DND-41 (cell line): ENCODE measurements around the gene TMEM254.
"Not testable (repeated sequence)": the region's sequence is repeated elsewhere in the genome, so short reads cannot be mapped to it uniquely, and the experiment has no call there.

Source experiments
- ATAC-seq: fragments of 200-7000 bp; cut with Tn5 transposase; 3 replicates; pipeline ENCODE4 v1.9.1; 2021; ENCODE audit warnings: low read depth; ENCODE audit not compliant: insufficient read depth
- DNase-seq: peaks from one replicate; pipeline ENCODE4 v3.0.0-alpha.2; 2020
- H2AFZ ChIP-seq: 2 replicates; pipeline ENCODE4 v1.6.0; 2012; ENCODE audit warnings: low read depth, low read length
- H3K27ac ChIP-seq: 2 replicates; pipeline ENCODE4 v1.5.1; 2012; ENCODE audit warnings: low read length, inconsistent platforms
- H3K27me3 ChIP-seq: fragments of 200-600 bp; sonication (generic); 2 replicates; pipeline ENCODE4 v1.6.0; 2012; ENCODE audit warnings: low read length, mild to moderate bottlenecking, inconsistent platforms; ENCODE audit not compliant: insufficient read depth, poor library complexity
- H3K36me3 ChIP-seq: 2 replicates; pipeline ENCODE4 v1.5.1; 2012; ENCODE audit warnings: low read length, inconsistent platforms; ENCODE audit not compliant: insufficient read depth
- H3K4me1 ChIP-seq: 2 replicates; pipeline ENCODE4 v1.5.1; 2012; ENCODE audit warnings: mild to moderate bottlenecking, low read length; ENCODE audit not compliant: insufficient read depth
- H3K4me2 ChIP-seq: 2 replicates; pipeline ENCODE4 v1.6.0; 2012; ENCODE audit warnings: mild to moderate bottlenecking, moderate library complexity, low read length, inconsistent platforms; ENCODE audit not compliant: insufficient read depth
- H3K4me3 ChIP-seq, 2 experiments: fragments of 200-600 bp in 1 of 2; shearing (Covaris generic) in 1 of 2; 2 replicates each; pipeline ENCODE4 v1.5.1; 2012 to 2016; ENCODE audit warnings: inconsistent platforms in 2 of 2, low read length in 2 of 2, mild to moderate bottlenecking in 2 of 2, low read depth in 1 of 2, moderate library complexity in 1 of 2
- H3K79me2 ChIP-seq: 2 replicates; pipeline ENCODE4 v1.6.0; 2012; ENCODE audit warnings: low read length, inconsistent platforms; ENCODE audit not compliant: insufficient read depth
- H3K9ac ChIP-seq: 2 replicates; pipeline ENCODE4 v1.6.0; 2012; ENCODE audit warnings: low read depth, mild to moderate bottlenecking, inconsistent platforms, low read length, moderate library complexity
- H3K9me3 ChIP-seq: 2 replicates; pipeline ENCODE4 v1.5.1; 2012; ENCODE audit warnings: low read length, moderate library complexity, mild to moderate bottlenecking, inconsistent platforms; ENCODE audit not compliant: insufficient read depth, severe bottlenecking
- H4K20me1 ChIP-seq: 2 replicates; pipeline ENCODE4 v1.6.0; 2012; ENCODE audit warnings: low read length; ENCODE audit not compliant: insufficient read depth
- EZH2 ChIP-seq: IDR thresholded peaks from 3 replicates; pipeline ENCODE4 v1.6.1; 2012; ENCODE audit warnings: borderline replicate concordance, low read depth, mild to moderate bottlenecking, moderate library complexity, low read length, inconsistent platforms; ENCODE audit not compliant: severe bottlenecking
- TF ChIP-seq, protein P1 (sequence below): IDR thresholded peaks from 2 replicates; pipeline ENCODE4 v1.5.1; 2012; ENCODE audit warnings: borderline replicate concordance, low read length, moderate library complexity, mild to moderate bottlenecking; ENCODE audit not compliant: poor library complexity, severe bottlenecking; ENCODE audit errors: extremely low read depth

TMEM254 gene, protein sequence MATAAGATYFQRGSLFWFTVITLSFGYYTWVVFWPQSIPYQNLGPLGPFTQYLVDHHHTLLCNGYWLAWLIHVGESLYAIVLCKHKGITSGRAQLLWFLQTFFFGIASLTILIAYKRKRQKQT

DNA sequence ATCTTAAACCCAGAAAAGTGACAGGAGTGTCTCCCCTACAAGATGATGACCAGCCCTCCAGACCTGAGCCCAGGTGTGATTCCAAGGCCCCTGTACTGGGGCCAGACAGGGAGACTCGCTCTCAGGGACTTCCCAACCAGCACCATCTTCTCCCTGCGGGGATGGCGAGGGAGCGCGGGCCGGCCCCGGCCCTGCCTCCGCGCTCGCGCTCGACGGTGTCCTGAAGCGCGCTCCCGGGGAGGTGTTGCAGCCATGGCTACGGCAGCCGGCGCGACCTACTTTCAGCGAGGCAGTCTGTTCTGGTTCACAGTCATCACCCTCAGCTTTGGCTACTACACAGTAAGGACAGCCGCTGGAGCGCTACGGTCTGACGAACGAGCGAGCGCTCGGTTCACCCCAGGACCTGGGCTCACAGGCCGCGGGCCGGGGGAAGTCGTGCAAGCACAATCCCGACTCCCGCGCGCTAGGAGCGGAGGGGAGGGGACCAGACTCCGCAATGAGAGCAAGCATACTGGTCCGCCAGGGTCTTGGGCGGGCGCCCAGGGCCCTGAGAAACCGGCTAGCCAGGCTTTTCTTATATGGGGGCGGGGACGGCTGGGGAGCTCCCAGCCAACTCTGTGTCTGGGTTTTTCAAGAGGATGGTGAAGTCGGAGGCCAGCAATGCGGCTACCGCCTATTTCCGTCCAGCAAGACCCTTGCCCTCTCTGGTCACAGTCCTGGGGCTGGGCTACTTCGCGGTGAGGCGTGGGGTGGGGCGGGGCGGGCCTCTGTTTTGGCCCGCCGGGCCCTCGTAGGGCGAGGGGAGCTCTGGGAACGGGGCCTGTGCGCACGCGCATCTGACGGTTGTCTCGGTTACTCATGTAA, at the start of gene TMEM254:
TMEM254 (plus strand) TSS at position 218 of the 864 bp plus-strand sequence; CDS start at position 253, 35 bp downstream.
- peak within 1 kb of the TSS; percentile 89 for H3K9ac ChIP-seq
- peak within 1 kb of the TSS; percentile 87 for H2AFZ ChIP-seq
- peak; percentile 88 for ATAC-seq
- H3K4me1 ChIP-seq: peaks cover 20% of the 10 kb centered on the region
- H3K36me3 ChIP-seq: no peaks in the 10 kb centered on the region; the same call in 1 of the 2 replicates
- H3K27ac ChIP-seq: peak within 1 kb of the TSS; percentile 83
- H3K79me2 ChIP-seq: no peaks in the 10 kb centered on the region; the same call in 1 of the 2 replicates
- no peaks in the 10 kb centered on the region for H3K27me3 ChIP-seq
- peak; percentile 85 for DNase-seq
- H3K4me3 ChIP-seq: peak within 1 kb of the TSS; percentile 53 to 86
- H4K20me1 ChIP-seq: no peaks in the 10 kb centered on the region
- TF ChIP-seq, protein P1, sequence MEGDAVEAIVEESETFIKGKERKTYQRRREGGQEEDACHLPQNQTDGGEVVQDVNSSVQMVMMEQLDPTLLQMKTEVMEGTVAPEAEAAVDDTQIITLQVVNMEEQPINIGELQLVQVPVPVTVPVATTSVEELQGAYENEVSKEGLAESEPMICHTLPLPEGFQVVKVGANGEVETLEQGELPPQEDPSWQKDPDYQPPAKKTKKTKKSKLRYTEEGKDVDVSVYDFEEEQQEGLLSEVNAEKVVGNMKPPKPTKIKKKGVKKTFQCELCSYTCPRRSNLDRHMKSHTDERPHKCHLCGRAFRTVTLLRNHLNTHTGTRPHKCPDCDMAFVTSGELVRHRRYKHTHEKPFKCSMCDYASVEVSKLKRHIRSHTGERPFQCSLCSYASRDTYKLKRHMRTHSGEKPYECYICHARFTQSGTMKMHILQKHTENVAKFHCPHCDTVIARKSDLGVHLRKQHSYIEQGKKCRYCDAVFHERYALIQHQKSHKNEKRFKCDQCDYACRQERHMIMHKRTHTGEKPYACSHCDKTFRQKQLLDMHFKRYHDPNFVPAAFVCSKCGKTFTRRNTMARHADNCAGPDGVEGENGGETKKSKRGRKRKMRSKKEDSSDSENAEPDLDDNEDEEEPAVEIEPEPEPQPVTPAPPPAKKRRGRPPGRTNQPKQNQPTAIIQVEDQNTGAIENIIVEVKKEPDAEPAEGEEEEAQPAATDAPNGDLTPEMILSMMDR: no peak
- no peak for TF ChIP-seq EZH2
- H3K9me3 ChIP-seq: no peaks in the 10 kb centered on the region
- peak within 1 kb of the TSS; percentile 95 for H3K4me2 ChIP-seq

DNA sequence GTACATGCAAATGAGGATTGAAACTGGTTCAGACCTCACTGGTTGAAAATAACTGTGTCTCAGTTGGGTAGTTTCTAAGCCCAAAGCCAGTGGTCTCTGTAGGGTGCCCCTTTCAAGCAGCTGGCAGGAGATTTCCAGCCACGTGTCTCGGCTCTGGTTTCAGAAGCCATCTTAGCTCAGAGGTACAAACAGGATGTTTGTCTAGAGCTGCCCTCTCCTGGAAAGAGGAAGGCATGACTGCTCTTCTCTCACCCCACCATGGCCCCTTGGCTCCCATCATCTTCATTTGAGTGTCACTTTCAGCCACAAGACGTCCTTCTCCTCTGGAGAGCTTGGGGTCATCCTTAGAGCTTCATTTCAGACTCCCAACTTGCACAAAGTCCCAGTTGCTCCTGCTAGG, 49.3 kb upstream of the TMEM254 start:
- H3K79me2 ChIP-seq, H3K9me3 ChIP-seq, H4K20me1 ChIP-seq, H3K27ac ChIP-seq, H3K9ac ChIP-seq, H3K4me3 ChIP-seq, H2AFZ ChIP-seq, H3K4me2 ChIP-seq, H3K27me3 ChIP-seq, H3K36me3 ChIP-seq, H3K4me1 ChIP-seq: not testable (repeated sequence)
- ATAC-seq: 0 out of 3 replicates have a peak, but pooled peaks have one; percentile 45
- DNase-seq: peak; percentile 5
- TF ChIP-seq, protein P1: peak; percentile 33

DNA sequence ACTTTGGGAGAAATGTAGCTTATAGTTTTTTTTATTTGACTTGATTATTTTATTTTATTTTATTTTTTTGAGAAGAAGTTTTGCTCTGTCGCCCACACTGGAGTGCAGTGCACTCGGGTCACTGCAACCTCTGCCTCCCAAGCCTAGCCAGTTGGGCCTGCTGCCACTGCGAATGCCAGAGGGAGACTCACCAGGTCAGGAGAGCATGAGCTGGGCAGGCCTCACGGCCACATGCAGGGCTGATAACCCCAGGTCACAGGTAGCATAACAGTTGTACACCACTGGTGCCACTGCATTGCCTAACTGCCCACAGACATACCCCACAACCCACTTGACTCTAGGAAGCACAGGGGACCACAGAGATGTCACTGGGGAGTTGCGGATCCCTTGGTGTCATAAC, 48.6 kb upstream of the TMEM254 start:
- not testable (repeated sequence) for H3K9me3 ChIP-seq, H2AFZ ChIP-seq, H4K20me1 ChIP-seq, H3K79me2 ChIP-seq, H3K4me1 ChIP-seq, H3K4me2 ChIP-seq, H3K36me3 ChIP-seq, ATAC-seq, DNase-seq, H3K9ac ChIP-seq, H3K27ac ChIP-seq, H3K4me3 ChIP-seq, H3K27me3 ChIP-seq

DNA sequence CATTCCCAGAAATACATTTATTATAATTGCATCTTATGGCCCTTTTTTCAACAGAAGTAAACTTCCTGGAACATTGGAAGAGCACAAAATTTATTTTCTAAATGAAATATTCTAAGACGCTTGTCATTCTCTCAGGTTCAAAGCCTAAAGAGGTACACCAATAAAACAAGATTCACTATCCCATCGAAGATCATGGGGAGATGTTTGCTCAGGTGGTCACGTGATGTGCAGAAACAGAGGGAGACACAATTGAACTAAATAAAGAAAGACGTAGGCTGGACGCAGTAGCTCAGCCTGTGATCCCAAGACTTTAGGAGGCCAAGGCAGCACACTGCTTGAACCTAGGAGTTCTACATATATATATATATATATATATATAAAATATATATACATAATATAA, 46.0 kb upstream of the TMEM254 start:
- H3K36me3 ChIP-seq: no peaks in the 10 kb centered on the region
- H3K4me2 ChIP-seq: no peak overlapping the region
- H3K27ac ChIP-seq: no peak overlapping the region
- H4K20me1 ChIP-seq: no peaks in the 10 kb centered on the region
- no peaks in the 10 kb centered on the region for H3K79me2 ChIP-seq
- H3K4me3 ChIP-seq: no peak overlapping the region
- H3K9ac ChIP-seq: no peak overlapping the region
- TF ChIP-seq, protein P1: no peak
- no peak for TF ChIP-seq EZH2
- no peaks in the 10 kb centered on the region for H3K4me1 ChIP-seq
- H3K9me3 ChIP-seq: no peaks in the 10 kb centered on the region
- no peak for ATAC-seq
- no peak overlapping the region for H2AFZ ChIP-seq
- no peak for DNase-seq
- no peaks in the 10 kb centered on the region for H3K27me3 ChIP-seq

DNA sequence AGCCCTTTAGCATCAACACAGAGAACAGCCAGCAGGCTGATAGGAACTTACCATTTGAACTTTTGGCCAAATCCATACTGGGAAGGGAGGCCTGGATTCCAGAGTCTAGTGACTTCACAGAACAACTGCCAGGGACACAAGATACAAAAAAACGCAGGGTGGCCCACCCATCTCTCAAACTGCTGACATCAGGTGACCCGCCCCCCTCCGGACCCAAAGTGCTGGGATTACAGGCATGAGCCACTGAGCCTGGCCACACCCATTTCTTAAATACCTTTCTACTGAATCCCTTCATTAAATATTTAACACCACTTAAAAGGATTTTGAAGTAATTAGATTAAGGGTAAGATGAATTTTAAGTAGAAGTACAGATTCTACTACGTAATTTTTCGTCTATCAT, 43.7 kb upstream of the TMEM254 start:
- H3K27me3 ChIP-seq, H4K20me1 ChIP-seq, H3K4me2 ChIP-seq, H2AFZ ChIP-seq, H3K79me2 ChIP-seq, H3K4me1 ChIP-seq, H3K27ac ChIP-seq, DNase-seq, H3K9ac ChIP-seq, ATAC-seq, H3K9me3 ChIP-seq, H3K4me3 ChIP-seq, H3K36me3 ChIP-seq: not testable (repeated sequence)
